Raji (cell line): ENCODE measurements around the gene ZNF804A.

Experiments
- POLR2A ChIP-seq: IDR thresholded peaks from 2 replicates; pipeline ENCODE4 v1.6.1; 2011; ENCODE audit warnings: low read depth, low read length, control low read depth; ENCODE audit not compliant: insufficient read depth

ZNF804A gene

DNA sequence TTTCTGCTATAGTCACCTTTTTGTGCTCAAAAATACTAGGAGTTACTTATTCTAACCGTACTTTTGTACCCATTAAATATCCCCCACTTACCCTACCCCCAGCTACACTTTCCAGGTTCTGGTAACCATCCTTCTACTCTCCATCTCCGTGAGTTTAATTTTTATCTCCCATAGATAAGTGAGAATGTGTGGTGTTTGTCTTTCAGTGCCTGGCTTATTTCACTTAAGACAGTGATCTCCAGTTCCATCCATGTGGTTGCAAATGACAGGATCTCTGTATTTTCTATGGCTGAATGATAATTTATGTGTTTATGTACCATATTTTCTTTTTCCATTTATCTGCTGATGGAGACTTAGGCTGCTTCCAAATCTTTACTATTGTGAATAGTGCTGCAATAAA lies 323.3 kb downstream of the ZNF804A start:
- TF ChIP-seq POLR2A: no peak

DNA sequence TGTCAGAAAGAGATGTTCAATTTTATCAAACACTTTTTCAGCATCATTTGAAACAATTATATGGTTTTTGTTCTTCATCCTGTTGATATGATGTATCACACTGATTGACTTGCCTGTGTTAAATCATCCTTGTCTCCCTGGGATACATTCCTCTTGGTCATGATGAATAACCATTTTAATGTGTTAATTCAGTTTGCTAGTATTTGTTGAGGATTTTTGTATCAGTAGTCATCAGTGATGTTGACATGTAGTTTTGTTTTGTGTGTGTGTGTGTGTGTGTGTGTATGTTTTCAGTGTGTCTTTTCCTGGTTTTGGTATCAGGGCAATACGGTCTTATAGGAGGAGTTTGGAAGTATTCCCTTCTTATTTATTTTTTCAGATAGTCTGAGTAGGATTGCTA lies 325.4 kb downstream of the ZNF804A start:
- no peak for TF ChIP-seq POLR2A

DNA sequence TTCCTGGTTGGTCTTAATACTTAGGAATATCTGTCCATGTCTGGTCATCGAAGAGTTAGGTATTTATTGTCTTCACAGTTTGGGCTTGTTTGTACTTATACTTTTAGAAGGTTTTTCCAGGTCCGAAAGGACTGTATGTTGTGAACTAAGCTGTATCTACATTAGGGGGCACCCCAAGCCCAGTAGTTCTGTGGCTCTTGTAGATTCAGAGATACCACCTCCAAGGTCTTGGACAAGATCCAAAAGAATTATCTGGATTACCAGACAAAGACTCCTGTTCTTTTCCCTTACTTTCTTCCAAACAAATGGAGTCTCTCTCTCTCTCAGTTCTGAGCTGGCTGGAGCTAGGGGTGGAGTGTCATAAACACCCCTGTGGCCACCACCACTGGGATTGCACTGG lies 328.7 kb downstream of the ZNF804A start:
- TF ChIP-seq POLR2A: no peak

DNA sequence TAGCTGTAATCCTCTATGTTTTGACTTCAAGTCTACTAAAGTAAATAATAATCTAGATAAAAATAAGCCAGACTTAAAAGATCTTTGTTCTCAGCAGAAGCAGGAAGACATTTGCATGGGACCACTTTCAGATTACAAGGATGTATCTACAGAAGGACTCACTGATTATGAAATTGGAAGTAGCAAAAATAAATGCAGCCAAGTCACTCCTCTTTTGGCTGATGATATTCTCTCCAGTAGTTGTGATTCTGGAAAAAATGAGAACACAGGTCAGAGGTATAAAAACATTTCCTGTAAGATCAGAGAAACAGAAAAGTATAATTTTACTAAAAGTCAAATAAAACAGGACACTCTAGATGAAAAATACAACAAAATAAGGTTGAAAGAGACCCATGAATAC lies 338.4 kb downstream of the ZNF804A start:
- TF ChIP-seq POLR2A: no peak

DNA sequence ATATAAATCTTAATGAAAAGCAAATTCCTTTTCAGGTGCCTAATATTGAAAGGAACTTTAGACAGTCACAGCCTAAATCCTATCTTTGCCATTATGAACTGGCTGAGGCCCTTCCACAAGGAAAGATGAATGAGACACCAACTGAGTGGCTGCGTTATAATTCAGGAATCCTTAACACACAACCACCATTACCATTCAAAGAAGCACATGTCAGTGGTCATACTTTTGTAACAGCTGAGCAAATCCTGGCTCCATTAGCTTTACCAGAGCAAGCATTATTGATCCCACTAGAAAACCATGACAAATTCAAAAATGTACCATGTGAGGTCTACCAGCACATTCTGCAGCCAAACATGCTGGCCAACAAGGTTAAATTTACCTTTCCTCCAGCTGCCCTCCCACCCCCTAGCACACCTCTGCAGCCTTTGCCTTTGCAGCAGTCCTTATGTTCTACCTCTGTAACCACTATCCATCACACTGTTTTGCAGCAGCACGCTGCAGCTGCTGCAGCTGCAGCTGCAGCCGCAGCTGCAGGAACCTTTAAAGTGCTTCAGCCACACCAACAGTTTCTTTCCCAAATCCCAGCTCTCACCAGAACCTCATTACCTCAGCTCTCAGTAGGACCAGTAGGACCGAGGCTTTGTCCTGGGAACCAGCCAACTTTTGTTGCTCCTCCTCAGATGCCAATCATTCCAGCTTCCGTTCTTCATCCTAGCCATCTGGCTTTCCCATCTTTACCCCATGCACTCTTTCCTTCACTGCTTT lies 340.1 kb downstream of the ZNF804A start:
- TF ChIP-seq POLR2A: no peak

DNA sequence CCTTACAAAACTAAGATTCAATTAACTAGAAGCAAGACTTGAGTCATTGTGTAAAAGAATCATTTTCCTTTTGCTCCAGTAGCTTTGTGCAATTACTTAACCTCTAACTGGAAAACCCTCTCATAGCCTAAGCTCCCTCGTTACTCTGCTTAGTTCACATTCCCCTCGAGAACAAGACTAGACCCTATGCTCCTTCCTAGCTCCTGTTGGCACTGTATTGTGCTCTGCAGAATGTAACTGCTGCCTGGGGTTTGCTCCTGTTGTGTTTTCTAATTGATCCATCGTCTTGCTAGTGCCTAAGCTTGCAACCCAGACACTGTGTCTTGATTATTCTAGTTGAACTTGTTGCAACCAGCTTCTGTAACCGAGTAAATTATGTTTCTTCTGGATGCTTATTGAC lies 347.0 kb downstream of the ZNF804A start:
- TF ChIP-seq POLR2A: no peak

DNA sequence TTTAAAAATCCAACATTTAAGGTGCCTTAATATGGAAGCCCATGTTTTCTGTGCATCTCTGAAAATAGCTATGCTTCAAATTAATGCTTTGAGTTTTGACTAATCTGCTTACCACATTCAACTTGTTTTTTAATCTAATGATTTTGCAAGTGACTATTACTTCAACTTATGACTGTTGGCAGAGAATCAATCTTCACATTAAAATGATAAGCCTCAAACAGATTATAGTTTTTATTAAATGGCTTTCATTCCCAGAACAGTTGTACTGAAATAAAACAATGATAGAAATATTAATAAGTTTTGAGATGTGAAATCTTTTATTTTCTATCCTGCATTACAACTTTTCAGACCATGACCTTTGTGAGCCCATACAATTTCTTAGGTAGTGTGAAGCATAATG lies 347.5 kb downstream of the ZNF804A start:
- no peak for TF ChIP-seq POLR2A

DNA sequence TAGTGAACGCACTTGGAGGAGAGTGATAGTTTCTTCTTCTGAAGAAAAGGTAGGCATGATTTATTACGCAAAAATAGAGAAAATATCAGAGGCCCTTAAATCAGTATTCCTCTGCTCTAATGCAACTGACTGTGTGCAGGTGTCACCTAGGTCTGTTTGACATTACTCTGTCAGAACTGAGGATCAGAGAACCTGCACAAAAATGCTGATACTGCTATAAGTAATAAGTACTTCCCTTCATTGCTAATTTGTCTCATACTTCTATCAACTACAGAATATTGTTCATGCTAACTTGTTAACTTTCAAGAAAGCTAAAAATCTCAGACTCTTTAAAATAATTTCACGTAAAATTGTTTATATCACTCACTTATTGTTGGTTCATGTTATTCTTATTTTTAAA lies 358.5 kb downstream of the ZNF804A start:
- no peak for TF ChIP-seq POLR2A

DNA sequence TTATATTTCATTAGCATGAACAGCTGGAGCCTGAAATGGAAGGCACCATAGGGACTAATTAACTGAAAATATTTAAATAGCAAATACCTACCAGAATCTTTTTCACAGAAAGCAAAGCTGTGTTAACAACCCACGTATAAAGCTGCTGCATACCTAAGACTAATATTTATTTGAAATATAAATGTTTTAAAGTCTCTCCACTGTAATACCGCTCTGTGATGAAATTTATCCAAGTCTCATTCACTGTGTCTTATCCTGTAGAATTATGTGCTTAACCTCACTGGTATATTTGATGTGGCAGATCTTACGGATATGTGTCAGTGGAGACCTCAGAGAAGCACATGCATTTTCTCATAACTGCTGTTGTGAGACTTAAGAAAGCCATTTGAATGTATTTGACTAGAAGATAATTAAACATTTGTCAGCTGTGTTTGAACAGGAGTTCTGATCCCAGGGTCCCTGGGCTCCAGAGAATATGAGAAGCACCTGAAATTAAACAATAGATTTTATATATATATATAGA lies 373.3 kb downstream of the ZNF804A start:
- TF ChIP-seq POLR2A: no peak
